SKM-1 treated with dmso at 0.1 percent for 144 hours (cell line): Measurements from ENCODE around the gene RNF111.
"Not testable (repeated sequence)": the region's sequence is repeated elsewhere in the genome, so short reads cannot be mapped to it uniquely, and the experiment has no call there.

Experiments
- DNase-seq: peaks from one replicate; lab custom pipeline; 2025; ENCODE audit not compliant: unreplicated experiment; lab: John Stamatoyannopoulos, UW

Gene RNF111

GRCh38 chr15:59052915-59053407 lies 65.5 kb downstream of the RNF111 start:
- DNase-seq, result no peak

GRCh38 chr15:59053482-59053881 lies 66.0 kb downstream of the RNF111 start:
- DNase-seq, result no peak

GRCh38 chr15:59059076-59059597 lies 71.7 kb downstream of the RNF111 start:
- no peak for DNase-seq

- DNase-seq, result no peak
Observed at GRCh38 chr15:59060348-59060747, 72.9 kb downstream of the RNF111 start.

GRCh38 chr15:59063042-59063441 lies 75.6 kb downstream of the RNF111 start:
- no peak for DNase-seq

- DNase-seq, result no peak
Observed at GRCh38 chr15:59069430-59069829, 82.0 kb downstream of the RNF111 start.

- no peak for DNase-seq
Observed at GRCh38 chr15:59074607-59075006, 87.1 kb downstream of the RNF111 start.

- no peak for DNase-seq
Observed at GRCh38 chr15:59087731-59088130, 100.3 kb downstream of the RNF111 start.

- no peak for DNase-seq
Observed at GRCh38 chr15:59094077-59094476, 106.6 kb downstream of the RNF111 start.

GRCh38 chr15:59096429-59096828 lies 109.0 kb downstream of the RNF111 start:
- no peak for DNase-seq

- DNase-seq, result no peak
Observed at GRCh38 chr15:59099162-59099685, 111.8 kb downstream of the RNF111 start.

- DNase-seq, result no peak
Observed at GRCh38 chr15:59104602-59104911, 117.1 kb downstream of the RNF111 start.

GRCh38 chr15:59104912-59105732 lies 117.7 kb downstream of the RNF111 start, which contains the start of gene CCNB2:
Gene CCNB2, plus strand, starts transcription at chr15:59105146. Its CDS starts 123 bp downstream, at chr15:59105269.
- DNase-seq, result peak; percentile 94

GRCh38 chr15:59105854-59106253 lies 118.4 kb downstream of the RNF111 start:
- DNase-seq, result no peak

- DNase-seq, result no peak
Observed at GRCh38 chr15:59111251-59111650, 123.8 kb downstream of the RNF111 start.

GRCh38 chr15:59115047-59115446 lies 127.6 kb downstream of the RNF111 start:
- DNase-seq, result no peak

GRCh38 chr15:59116141-59116540 lies 128.7 kb downstream of the RNF111 start:
- DNase-seq, result no peak

- no peak for DNase-seq
Observed at GRCh38 chr15:59116771-59117170, 129.3 kb downstream of the RNF111 start.

GRCh38 chr15:59119625-59120024 lies 132.2 kb downstream of the RNF111 start:
- no peak for DNase-seq

- DNase-seq, result no peak
Observed at GRCh38 chr15:59120937-59121336, 133.5 kb downstream of the RNF111 start.

- DNase-seq, result no peak
Observed at GRCh38 chr15:59124261-59124660, 136.8 kb downstream of the RNF111 start.

GRCh38 chr15:59125683-59126082 lies 138.2 kb downstream of the RNF111 start:
- DNase-seq, result not testable (repeated sequence)
